AG09309 (cell line): ENCODE data around the gene AAK1.

Experiments used
- DNase-seq: peaks from one replicate; pipeline ENCODE4 v3.0.0-alpha.2; 2010; ENCODE audit warnings: low read depth
- H3K4me3 ChIP-seq: 2 replicates; pipeline ENCODE4 v1.5.1; 2011; ENCODE audit warnings: mild to moderate bottlenecking, low read depth, low read length, moderate library complexity; ENCODE audit not compliant: control insufficient read depth
- CTCF ChIP-seq: IDR thresholded peaks from 2 replicates; pipeline ENCODE4 v1.5.1; 2011; ENCODE audit warnings: mild to moderate bottlenecking, low read depth, low read length, inconsistent platforms; ENCODE audit not compliant: insufficient read depth, control insufficient read depth; ENCODE audit errors: missing control alignments

The AAK1 gene

DNA sequence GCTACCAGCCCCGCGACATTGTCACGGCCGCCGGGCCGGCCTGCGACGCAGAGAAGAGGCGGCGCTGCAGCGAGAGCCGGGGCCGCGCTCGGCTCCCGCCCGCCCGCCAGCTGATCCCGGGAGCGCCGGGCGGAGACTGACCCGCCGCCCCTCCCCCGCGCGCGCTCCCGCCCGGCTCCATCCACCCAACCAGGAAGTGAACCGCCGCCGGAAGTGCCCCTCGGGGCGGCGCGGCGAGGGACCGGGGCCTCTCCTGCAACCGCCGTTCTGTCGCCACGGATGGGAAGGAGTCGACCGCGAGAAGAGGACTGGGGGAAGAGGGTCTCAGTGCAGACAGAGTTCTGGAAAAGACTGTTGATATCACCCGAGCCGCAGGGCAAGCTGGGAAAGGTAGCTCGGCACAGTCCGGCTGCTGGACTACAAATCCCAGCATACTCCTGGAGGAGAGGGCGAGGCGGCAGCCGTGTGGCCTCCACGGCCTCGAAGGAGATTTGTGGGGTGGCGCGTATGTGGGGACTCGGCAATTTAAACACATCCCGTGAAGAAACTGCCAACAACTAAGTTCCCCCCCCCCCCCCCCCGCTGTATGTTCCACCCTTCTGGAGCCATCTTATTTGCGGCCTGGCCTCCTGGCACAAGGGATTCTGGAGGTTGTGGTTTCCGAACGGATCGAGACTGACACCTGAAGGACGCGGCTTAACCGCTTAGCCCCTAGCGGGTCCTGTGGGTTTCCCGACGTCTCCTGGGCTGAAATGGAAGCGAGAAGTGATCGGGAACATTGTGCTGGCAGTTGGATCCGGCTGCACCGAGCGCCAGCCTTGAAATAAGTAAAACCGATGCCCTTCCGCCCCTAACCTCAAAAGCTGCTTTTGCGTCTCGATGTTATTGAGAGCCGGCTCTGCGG lies at the start of gene AAK1:
Gene AAK1, minus strand, starts transcription at position 138 of the 904 bp plus-strand sequence. CDS start 699 bp downstream, outside the sequence.
- peak; percentile 59 for DNase-seq
- peak within 1 kb of the TSS; percentile 91 for H3K4me3 ChIP-seq
- no peak for TF ChIP-seq CTCF

DNA sequence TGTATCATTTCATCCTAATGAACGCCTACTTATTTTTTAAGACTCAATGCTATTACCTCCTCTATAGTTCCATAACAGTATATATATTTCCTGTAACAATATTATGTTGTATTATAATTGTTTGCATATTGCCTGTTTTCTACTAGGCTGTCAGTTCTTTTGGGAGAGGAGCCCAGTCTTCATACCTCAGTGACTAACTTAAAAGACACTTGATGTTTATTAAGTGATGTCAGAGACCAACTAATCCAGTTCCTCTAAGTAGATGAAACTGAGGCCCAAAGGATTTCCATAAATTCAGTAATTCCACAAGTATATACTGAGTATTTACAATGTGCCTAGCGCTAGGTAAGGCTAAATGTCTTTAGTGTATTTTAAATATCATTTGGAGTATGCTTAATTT lies 48.9 kb upstream of the AAK1 start:
- DNase-seq = no peak
- TF ChIP-seq CTCF = no peak
- H3K4me3 ChIP-seq = no peak overlapping the region

- TF ChIP-seq CTCF = no peak
- DNase-seq = no peak
- H3K4me3 ChIP-seq = no peak overlapping the region
Observed at GRCh38 chr2:69689969-69690368, 46.4 kb upstream of the AAK1 start.

DNA sequence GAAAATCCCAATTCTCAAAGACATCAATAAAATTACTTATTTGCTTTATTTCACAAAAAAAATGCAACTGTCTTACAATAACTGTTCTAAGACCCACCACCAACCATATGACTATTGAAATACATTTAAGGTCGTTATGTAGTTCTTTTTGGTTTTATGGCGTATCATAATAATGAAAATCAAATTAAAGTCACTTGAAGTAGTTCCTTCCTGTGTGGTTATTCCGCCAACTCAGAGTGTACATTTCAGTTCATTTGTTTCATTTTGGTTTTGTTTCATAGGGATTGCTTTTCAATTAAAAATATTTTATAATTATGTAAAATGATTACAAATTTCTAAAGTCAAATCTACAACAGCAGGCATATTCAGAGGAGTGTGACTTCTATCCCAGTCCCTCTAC lies 45.9 kb upstream of the AAK1 start:
- DNase-seq = no peak
- no peak for TF ChIP-seq CTCF
- H3K4me3 ChIP-seq = no peak overlapping the region

DNA sequence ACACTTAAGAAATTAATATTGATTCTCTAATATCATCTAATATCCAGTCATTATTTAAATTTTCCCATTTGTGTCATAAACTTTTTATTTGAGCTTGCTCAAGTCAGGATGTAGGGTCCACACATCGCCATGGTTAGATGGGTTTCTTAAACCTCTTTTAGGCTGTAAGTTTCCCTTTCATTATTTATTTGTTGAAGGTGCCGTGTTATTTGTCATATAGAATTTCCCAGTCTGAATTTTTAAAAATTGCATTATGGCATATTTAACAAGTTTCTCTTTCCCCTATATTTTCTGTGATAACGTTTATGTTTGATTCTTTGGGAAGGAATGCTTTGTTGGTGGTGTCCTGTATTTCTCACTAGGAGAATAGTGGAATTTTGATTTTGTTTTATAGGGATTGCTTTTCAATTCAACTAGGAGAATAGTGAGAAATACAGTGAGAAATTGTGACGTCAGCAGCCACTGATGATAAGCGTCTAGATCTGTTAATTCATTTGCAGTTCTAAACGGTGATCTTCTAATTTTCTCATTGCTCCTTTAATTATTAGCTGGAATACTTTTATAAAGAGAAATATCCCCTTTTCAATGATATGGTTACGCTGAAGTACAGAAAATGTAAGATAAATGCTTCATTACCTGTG lies 44.6 kb upstream of the AAK1 start:
- TF ChIP-seq CTCF = no peak
- no peak overlapping the region for H3K4me3 ChIP-seq
- DNase-seq = no peak

- no peak overlapping the region for H3K4me3 ChIP-seq
- no peak for TF ChIP-seq CTCF
- no peak for DNase-seq
Observed at GRCh38 chr2:69686813-69687212, 43.3 kb upstream of the AAK1 start.
